ENCODE measurements around the gene TF.

GRCh38 chr3:133820129-133820528, 73.9 kb downstream of the TF start:
- TF ChIP-seq SP1 (IDR thresholded peaks at IDR 0.05) = no peak
- TF ChIP-seq PKNOX1 (IDR thresholded peaks at IDR 0.05) = no peak
- TF ChIP-seq ARNT (IDR thresholded peaks at IDR 0.05) = no peak
- no peak for TF ChIP-seq HDGF (IDR thresholded peaks at IDR 0.05; ENCODE audit: borderline replicate concordance)
- no peak for TF ChIP-seq FOXM1 (IDR thresholded peaks at IDR 0.05; ENCODE audit: borderline replicate concordance)
- TF ChIP-seq ELF4 (IDR thresholded peaks at IDR 0.05) = no peak
- TF ChIP-seq FOXK2 (IDR thresholded peaks at IDR 0.05) = no peak

Measured in HEK293T (cell line).